HG03571 (cell line): ENCODE measurements around the gene TECPR1.
A peak's percentile ranks its signal among the peaks of the same experiment; 100 is the strongest.

Experiments used
- ATAC-seq: cut with Tn5 transposase; IDR thresholded peaks from one replicate; pipeline ENCODE4 v1.9.1; 2021; ENCODE audit not compliant: unreplicated experiment

TECPR1 gene

DNA sequence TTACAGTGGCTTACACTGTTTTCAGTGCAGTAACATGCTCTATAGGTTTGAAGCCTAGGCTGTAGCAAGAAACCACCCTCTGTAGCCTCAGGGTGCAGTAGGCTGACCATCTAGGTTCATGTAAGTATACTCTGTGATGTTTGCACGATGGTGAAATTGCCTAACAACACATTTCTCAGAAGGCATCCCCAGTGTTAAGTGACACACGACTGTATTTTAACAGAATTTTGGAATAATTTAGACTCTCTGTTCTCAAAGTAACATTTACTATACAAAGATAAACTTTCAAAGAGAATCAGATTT lies 85.4 kb downstream of the TECPR1 start:
- ATAC-seq, result no peak

DNA sequence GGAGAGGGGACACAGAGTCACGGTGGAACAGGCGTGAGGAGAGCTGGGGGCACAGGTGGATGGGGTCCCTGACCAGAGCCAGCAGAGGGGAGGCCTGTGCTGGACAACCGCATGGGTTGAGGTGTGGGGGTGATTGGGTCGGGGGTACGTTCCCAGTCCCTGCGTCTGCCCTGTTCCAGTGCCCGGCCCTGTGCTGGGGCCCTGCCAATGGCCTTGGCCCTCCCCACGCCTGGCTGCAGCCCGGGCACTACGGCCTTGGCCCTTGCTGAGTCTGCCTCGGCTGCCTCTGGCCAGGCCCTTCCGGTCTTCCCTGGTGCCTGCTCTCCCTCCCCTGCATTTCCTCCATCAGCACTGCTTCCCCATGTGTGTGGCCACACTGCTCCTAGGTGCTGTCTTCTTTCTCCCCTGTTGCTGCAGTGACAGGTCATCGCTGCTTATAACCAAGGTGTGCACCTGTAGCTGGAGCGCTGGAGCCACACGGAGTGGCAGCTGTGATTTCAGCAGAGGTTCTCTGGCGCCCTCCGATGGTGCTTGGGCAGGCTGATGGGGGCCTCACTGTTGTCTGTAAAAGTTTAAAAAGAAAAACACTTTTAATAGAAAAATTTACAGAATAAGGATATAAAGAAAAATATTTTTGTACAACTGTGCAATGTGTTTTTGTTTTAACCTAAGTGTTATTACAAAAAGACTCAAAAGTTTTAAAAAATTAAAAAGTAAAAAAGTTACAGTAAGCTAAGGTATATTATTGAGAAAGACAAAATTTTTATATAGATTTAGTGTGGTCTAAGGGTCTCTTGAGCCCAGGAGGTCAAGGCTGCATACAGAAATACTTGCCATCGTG lies 86.0 kb downstream of the TECPR1 start:
- peak; percentile 51 for ATAC-seq
